HEK293 (cell line): ENCODE data around the gene CEBPA.

ENCODE experiments used
- GFI1B ChIP-seq: fragments of 450-650 bp; formaldehyde crosslinking; IDR thresholded peaks from 2 replicates; pipeline ENCODE4 v1.5.1; 2016; ENCODE audit warnings: missing biosample characterization, missing genetic modification characterization
- GLI4 ChIP-seq: fragments of 450-650 bp; formaldehyde crosslinking; IDR thresholded peaks from 2 replicates; pipeline ENCODE4 v1.5.1; 2016; ENCODE audit warnings: missing biosample characterization, missing genetic modification characterization
- KLF10 ChIP-seq: fragments of 450-650 bp; IDR thresholded peaks from 2 replicates; pipeline ENCODE4 v1.5.1; 2018; ENCODE audit warnings: missing biosample characterization, mild to moderate bottlenecking, missing genetic modification characterization
- KLF8 ChIP-seq: fragments of 450-650 bp; formaldehyde crosslinking; IDR thresholded peaks from 2 replicates; pipeline ENCODE4 v1.5.1; 2016; ENCODE audit warnings: missing biosample characterization, missing genetic modification characterization
- MYNN ChIP-seq: fragments of 450-650 bp; formaldehyde crosslinking; IDR thresholded peaks from 2 replicates; pipeline ENCODE4 v1.5.1; 2016; ENCODE audit warnings: missing biosample characterization, missing genetic modification characterization, borderline replicate concordance
- MZF1 ChIP-seq: fragments of 450-650 bp; formaldehyde crosslinking; IDR thresholded peaks from 2 replicates; pipeline ENCODE4 v1.5.1; 2017; ENCODE audit warnings: missing biosample characterization, missing genetic modification characterization, borderline replicate concordance
- SCRT2 ChIP-seq: fragments of 450-650 bp; formaldehyde crosslinking; IDR thresholded peaks from 2 replicates; pipeline ENCODE4 v1.5.1; 2016; ENCODE audit warnings: missing biosample characterization, missing genetic modification characterization
- ZBTB17 ChIP-seq: fragments of 450-650 bp; formaldehyde crosslinking; IDR thresholded peaks from 2 replicates; pipeline ENCODE4 v1.5.1; 2016; ENCODE audit warnings: missing biosample characterization, missing genetic modification characterization
- ZBTB44 ChIP-seq: fragments of 450-650 bp; IDR thresholded peaks from 2 replicates; pipeline ENCODE4 v1.5.1; 2018; ENCODE audit warnings: missing biosample characterization, mild to moderate bottlenecking, missing genetic modification characterization
- ZFP69B ChIP-seq: fragments of 450-650 bp; formaldehyde crosslinking; IDR thresholded peaks from 2 replicates; pipeline ENCODE4 v1.5.1; 2016; ENCODE audit warnings: missing biosample characterization, missing genetic modification characterization
- ZNF2 ChIP-seq: fragments of 450-650 bp; formaldehyde crosslinking; IDR thresholded peaks from 2 replicates; pipeline ENCODE4 v1.5.1; 2016; ENCODE audit warnings: missing biosample characterization, missing genetic modification characterization
- ZNF202 ChIP-seq: fragments of 450-650 bp; formaldehyde crosslinking; IDR thresholded peaks from 2 replicates; pipeline ENCODE4 v1.5.1; 2016; ENCODE audit warnings: missing biosample characterization, missing genetic modification characterization, borderline replicate concordance
- ZNF223 ChIP-seq: fragments of 450-650 bp; formaldehyde crosslinking; IDR thresholded peaks from 2 replicates; pipeline ENCODE4 v1.5.1; 2016; ENCODE audit warnings: missing biosample characterization, missing genetic modification characterization
- ZNF24 ChIP-seq: fragments of 450-650 bp; formaldehyde crosslinking; IDR thresholded peaks from 2 replicates; pipeline ENCODE4 v1.5.1; 2016; ENCODE audit warnings: missing biosample characterization, missing genetic modification characterization
- ZNF324 ChIP-seq: fragments of 450-650 bp; formaldehyde crosslinking; IDR thresholded peaks from 2 replicates; pipeline ENCODE4 v1.5.1; 2016; ENCODE audit warnings: missing biosample characterization, missing genetic modification characterization
- ZNF366 ChIP-seq: fragments of 450-650 bp; formaldehyde crosslinking; conservative IDR thresholded peaks from 2 replicates; pipeline ENCODE4 v1.5.1; 2016; ENCODE audit warnings: missing biosample characterization, missing genetic modification characterization
- ZNF391 ChIP-seq: fragments of 450-650 bp; formaldehyde crosslinking; IDR thresholded peaks from 2 replicates; pipeline ENCODE4 v1.5.1; 2016; ENCODE audit warnings: low read depth, missing biosample characterization, missing genetic modification characterization, borderline replicate concordance
- ZNF394 ChIP-seq: fragments of 450-650 bp; formaldehyde crosslinking; IDR thresholded peaks from 2 replicates; pipeline ENCODE4 v1.5.1; 2016; ENCODE audit warnings: missing biosample characterization, missing genetic modification characterization, mild to moderate bottlenecking, moderate library complexity, borderline replicate concordance
- ZNF398 ChIP-seq: fragments of 450-650 bp; formaldehyde crosslinking; IDR thresholded peaks from 2 replicates; pipeline ENCODE4 v1.5.1; 2017; ENCODE audit warnings: missing biosample characterization, missing genetic modification characterization
- ZNF423 ChIP-seq: fragments of 450-650 bp; formaldehyde crosslinking; IDR thresholded peaks from 2 replicates; pipeline ENCODE4 v1.5.1; 2016; ENCODE audit warnings: missing biosample characterization, missing genetic modification characterization
- ZNF510 ChIP-seq: fragments of 450-650 bp; formaldehyde crosslinking; IDR thresholded peaks from 2 replicates; pipeline ENCODE4 v1.5.1; 2018; ENCODE audit warnings: mild to moderate bottlenecking, missing genetic modification characterization, missing biosample characterization; ENCODE audit not compliant: insufficient replicate concordance
- ZNF610 ChIP-seq: fragments of 450-650 bp; formaldehyde crosslinking; IDR thresholded peaks from 2 replicates; pipeline ENCODE4 v1.5.1; 2016; ENCODE audit warnings: missing biosample characterization, missing genetic modification characterization, borderline replicate concordance
- ZNF701 ChIP-seq: fragments of 450-650 bp; formaldehyde crosslinking; IDR thresholded peaks from 2 replicates; pipeline ENCODE4 v1.5.1; 2016; ENCODE audit warnings: missing biosample characterization, missing genetic modification characterization
- ZNF792 ChIP-seq: fragments of 450-650 bp; formaldehyde crosslinking; IDR thresholded peaks from 2 replicates; pipeline ENCODE4 v1.5.1; 2016; ENCODE audit warnings: missing biosample characterization, missing genetic modification characterization
- ZSCAN30 ChIP-seq: fragments of 450-650 bp; IDR thresholded peaks from 2 replicates; pipeline ENCODE4 v1.5.1; 2018; ENCODE audit warnings: missing biosample characterization, mild to moderate bottlenecking, missing genetic modification characterization, moderate library complexity
- TF ChIP-seq, protein P1 (sequence below): fragments of 450-650 bp; formaldehyde crosslinking; IDR thresholded peaks from 2 replicates; pipeline ENCODE4 v1.5.1; 2016; ENCODE audit warnings: missing biosample characterization, missing genetic modification characterization
- TF ChIP-seq, protein P2 (sequence below): fragments of 450-650 bp; formaldehyde crosslinking; IDR thresholded peaks from 2 replicates; pipeline ENCODE4 v1.5.1; 2016; ENCODE audit warnings: missing biosample characterization, missing genetic modification characterization
- TF ChIP-seq, protein P3 (sequence below): fragments of 450-650 bp; formaldehyde crosslinking; IDR thresholded peaks from 2 replicates; pipeline ENCODE4 v1.5.1; 2016; ENCODE audit warnings: missing biosample characterization, missing genetic modification characterization
- TF ChIP-seq, protein P4 (sequence below): fragments of 450-650 bp; formaldehyde crosslinking; IDR thresholded peaks from 2 replicates; pipeline ENCODE4 v1.5.1; 2017; ENCODE audit warnings: missing biosample characterization, mild to moderate bottlenecking, missing genetic modification characterization, moderate library complexity

Gene CEBPA

DNA sequence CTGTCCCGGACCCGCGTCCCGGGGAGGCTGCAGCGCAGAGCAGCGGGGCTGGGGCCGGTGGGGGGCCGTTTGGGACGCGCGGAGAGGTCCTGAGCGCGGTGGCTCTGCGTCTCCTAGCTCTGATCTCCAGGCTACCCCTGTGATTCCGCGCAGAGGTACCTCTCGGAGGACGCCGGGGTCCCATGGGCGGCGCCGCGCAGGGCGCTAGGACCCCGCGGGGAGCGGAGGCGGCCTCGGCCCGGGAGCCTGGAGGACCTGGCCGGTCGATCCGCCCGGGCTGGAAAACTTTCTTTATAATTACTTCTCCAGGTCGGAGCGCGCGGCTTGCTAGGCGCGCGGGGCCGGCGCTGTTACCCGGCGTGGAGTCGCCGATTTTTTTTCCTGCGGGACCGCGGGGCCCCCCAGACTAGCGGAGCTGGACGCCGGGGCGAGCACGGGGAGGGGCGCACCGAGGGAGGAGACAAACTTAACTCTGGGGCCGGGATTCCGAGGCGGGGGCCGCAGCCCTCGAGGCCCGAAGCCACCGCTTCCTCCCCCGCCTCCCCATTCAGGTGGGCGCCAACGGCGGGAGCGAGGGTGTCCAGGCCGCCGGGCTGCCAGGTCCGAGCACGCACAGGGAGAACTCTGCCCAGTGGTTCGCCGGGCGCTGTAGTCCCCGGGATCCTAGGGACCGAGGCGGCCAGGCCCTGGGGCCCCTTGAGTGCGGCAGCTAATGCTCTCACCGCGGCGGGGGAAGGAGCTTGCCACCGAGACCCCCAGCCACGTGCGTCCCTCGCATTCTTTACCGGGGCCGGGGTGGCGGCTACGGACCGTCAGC lies 848 bp upstream of the CEBPA start (continued):
- TF ChIP-seq, protein P1, sequence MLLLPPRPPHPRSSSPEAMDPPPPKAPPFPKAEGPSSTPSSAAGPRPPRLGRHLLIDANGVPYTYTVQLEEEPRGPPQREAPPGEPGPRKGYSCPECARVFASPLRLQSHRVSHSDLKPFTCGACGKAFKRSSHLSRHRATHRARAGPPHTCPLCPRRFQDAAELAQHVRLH = peak; percentile 83
- TF ChIP-seq ZFP69B (tag by site-specific recombination) (peak; percentile 82), ZNF366 (no peak), ZBTB17 (peak; percentile 94), ZNF324 (tag by site-specific recombination) (peak; percentile 86), ZNF2 (tag by site-specific recombination) (peak; percentile 75), SCRT2 (tag by site-specific recombination) (no peak), ZNF701 (tag by site-specific recombination) (no peak), KLF10 (tag by site-specific recombination) (0 out of 2 replicates have a peak, but pooled peaks have one; percentile 66), ZNF24 (peak; percentile 93), MYNN (tag by site-specific recombination) (no peak; the same call in 1 of the 2 replicates), ZNF398 (tag by site-specific recombination) (peak; percentile 53), ZSCAN30 (tag by site-specific recombination) (peak; percentile 88), ZNF510 (no peak), ZNF423 (tag by site-specific recombination) (peak; percentile 97), KLF8 (tag by site-specific recombination) (peak; percentile 82; the same call in 1 of the 2 replicates), GLI4 (tag by site-specific recombination) (0 out of 2 replicates have a peak, but pooled peaks have one; percentile 39), MZF1 (tag by site-specific recombination) (peak; percentile 21; the same call in 1 of the 2 replicates), ZNF202 (tag by site-specific recombination) (peak; percentile 76; the same call in 1 of the 2 replicates), ZBTB44 (tag by site-specific recombination) (peak; percentile 47), ZNF223 (tag by site-specific recombination) (no peak; the same call in 1 of the 2 replicates), ZNF391 (tag by site-specific recombination) (peak; percentile 77; the same call in 1 of the 2 replicates), ZNF394 (peak; percentile 77), ZNF610 (tag by site-specific recombination) (peak; percentile 66), ZNF792 (0 out of 2 replicates have a peak, but pooled peaks have one; percentile 53), GFI1B (no peak)
- TF ChIP-seq, protein P2, sequence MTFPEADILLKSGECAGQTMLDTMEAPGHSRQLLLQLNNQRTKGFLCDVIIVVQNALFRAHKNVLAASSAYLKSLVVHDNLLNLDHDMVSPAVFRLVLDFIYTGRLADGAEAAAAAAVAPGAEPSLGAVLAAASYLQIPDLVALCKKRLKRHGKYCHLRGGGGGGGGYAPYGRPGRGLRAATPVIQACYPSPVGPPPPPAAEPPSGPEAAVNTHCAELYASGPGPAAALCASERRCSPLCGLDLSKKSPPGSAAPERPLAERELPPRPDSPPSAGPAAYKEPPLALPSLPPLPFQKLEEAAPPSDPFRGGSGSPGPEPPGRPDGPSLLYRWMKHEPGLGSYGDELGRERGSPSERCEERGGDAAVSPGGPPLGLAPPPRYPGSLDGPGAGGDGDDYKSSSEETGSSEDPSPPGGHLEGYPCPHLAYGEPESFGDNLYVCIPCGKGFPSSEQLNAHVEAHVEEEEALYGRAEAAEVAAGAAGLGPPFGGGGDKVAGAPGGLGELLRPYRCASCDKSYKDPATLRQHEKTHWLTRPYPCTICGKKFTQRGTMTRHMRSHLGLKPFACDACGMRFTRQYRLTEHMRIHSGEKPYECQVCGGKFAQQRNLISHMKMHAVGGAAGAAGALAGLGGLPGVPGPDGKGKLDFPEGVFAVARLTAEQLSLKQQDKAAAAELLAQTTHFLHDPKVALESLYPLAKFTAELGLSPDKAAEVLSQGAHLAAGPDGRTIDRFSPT = 0 out of 2 replicates have a peak, but pooled peaks have one; percentile 31
- TF ChIP-seq, protein P3, sequence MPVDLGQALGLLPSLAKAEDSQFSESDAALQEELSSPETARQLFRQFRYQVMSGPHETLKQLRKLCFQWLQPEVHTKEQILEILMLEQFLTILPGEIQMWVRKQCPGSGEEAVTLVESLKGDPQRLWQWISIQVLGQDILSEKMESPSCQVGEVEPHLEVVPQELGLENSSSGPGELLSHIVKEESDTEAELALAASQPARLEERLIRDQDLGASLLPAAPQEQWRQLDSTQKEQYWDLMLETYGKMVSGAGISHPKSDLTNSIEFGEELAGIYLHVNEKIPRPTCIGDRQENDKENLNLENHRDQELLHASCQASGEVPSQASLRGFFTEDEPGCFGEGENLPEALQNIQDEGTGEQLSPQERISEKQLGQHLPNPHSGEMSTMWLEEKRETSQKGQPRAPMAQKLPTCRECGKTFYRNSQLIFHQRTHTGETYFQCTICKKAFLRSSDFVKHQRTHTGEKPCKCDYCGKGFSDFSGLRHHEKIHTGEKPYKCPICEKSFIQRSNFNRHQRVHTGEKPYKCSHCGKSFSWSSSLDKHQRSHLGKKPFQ (tag by site-specific recombination) = no peak
- TF ChIP-seq, protein P4, sequence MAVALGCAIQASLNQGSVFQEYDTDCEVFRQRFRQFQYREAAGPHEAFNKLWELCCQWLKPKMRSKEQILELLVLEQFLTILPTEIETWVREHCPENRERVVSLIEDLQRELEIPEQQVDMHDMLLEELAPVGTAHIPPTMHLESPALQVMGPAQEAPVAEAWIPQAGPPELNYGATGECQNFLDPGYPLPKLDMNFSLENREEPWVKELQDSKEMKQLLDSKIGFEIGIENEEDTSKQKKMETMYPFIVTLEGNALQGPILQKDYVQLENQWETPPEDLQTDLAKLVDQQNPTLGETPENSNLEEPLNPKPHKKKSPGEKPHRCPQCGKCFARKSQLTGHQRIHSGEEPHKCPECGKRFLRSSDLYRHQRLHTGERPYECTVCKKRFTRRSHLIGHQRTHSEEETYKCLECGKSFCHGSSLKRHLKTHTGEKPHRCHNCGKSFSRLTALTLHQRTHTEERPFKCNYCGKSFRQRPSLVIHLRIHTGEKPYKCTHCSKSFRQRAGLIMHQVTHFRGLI (tag by site-specific recombination) = no peak; the same call in none of the 2 replicates
